HCT116 (cell line): ENCODE results near the gene DDAH1. TPM values are rescaled to one million over a fixed set of nuclear protein-coding genes. Genes with fewer than 3 reads are reported as not detected.

ENCODE experiments used
- ATAC-seq: fragments of 200-7000 bp; cut with Tn5 transposase; 2 replicates; pipeline ENCODE4 v1.9.1; 2020; ENCODE audit warnings: mild to moderate bottlenecking, moderate library complexity
- BruUV-seq: library from RNA; stranded (reverse); fragments of 400-500 nt; replicated peaks from 2 replicates; lab custom pipeline; 2021; lab: Mats Ljungman, UMichigan
- CTCF ChIA-PET: fragments of 300-600 bp; sonication (Branson Sonifier 250); formaldehyde crosslinking; loops from one replicate; lab custom pipeline; 2021; ENCODE audit warnings: antibody characterized with exemption; lab: Charles Lee
- POLR2A ChIA-PET: fragments of 300-600, 350-600 bp; sonication (Branson Sonifier 250); formaldehyde crosslinking; loops from one replicate; lab custom pipeline; 2021; ENCODE audit warnings: antibody characterized with exemption; lab: Charles Lee
- RAD21 ChIA-PET, 2 experiments: fragments of 300-600 bp; sonication (Branson Sonifier 250); formaldehyde crosslinking; loops; one replicate each; lab custom pipeline; 2023; ENCODE audit warnings: low total read pairs in 2 of 2; ENCODE audit not compliant: uncharacterized antibody in 2 of 2, unreplicated experiment in 2 of 2, low non-redundant PET in 1 of 2; lab: Charles Lee
- DNase-seq: peaks from one replicate; pipeline ENCODE4 v3.0.0-alpha.2; 2010; ENCODE audit warnings: low read depth, low spot score
- H2AFZ ChIP-seq: fragments of 200-600 bp; shearing (Covaris generic), sonication (generic); 2 replicates; pipeline ENCODE4 v1.6.1; 2017; ENCODE audit warnings: low read depth, mixed run types, mixed read lengths, antibody characterized with exemption, low read length; ENCODE audit not compliant: poor library complexity, severe bottlenecking
- H3K27ac ChIP-seq: 2 replicates; pipeline ENCODE4 v1.5.1; 2012; ENCODE audit warnings: low read depth, low read length
- H3K27me3 ChIP-seq: fragments of 200-600 bp; sonication (generic); 2 replicates; pipeline ENCODE4 v1.6.1; 2016; ENCODE audit warnings: mixed run types, low read length, mixed read lengths; ENCODE audit not compliant: insufficient read depth
- H3K36me3 ChIP-seq, 2 experiments: fragments of 200-500 bp in 1 of 2; fragments of 200-600 bp in 1 of 2; sonication (Bioruptor generic) in 1 of 2; sonication (generic) in 1 of 2; 2 replicates each; pipeline versions ENCODE4 v1.5.1 to v1.6.1; 2014 to 2016; ENCODE audit warnings: low read length in 2 of 2, inconsistent platforms in 1 of 2, mixed read lengths in 1 of 2, mixed run types in 1 of 2; ENCODE audit not compliant: insufficient read depth in 2 of 2, control insufficient read depth in 1 of 2
- H3K4me1 ChIP-seq, 2 experiments: fragments of 200-600 bp in 1 of 2; sonication (generic) in 1 of 2; 2 replicates each; pipeline versions ENCODE4 v1.5.1 to v1.6.1; 2012 to 2017; ENCODE audit warnings: low read length in 2 of 2, inconsistent platforms in 1 of 2, mild to moderate bottlenecking in 1 of 2, mixed read lengths in 1 of 2, mixed run types in 1 of 2, moderate library complexity in 1 of 2; ENCODE audit not compliant: insufficient read depth in 2 of 2, control insufficient read depth in 1 of 2
- H3K4me2 ChIP-seq: fragments of 200-600 bp; sonication (generic); 2 replicates; pipeline ENCODE4 v1.6.1; 2017; ENCODE audit warnings: mixed run types, low read length, mixed read lengths
- H3K4me3 ChIP-seq, 2 experiments: fragments of 200-600 bp in 1 of 2; sonication (generic) in 1 of 2; replicated peaks in 1 of 2; 2 replicates each; pipeline ENCODE4 v1.5.1; 2011 to 2016; ENCODE audit warnings: low read length in 2 of 2, control low read depth in 1 of 2, low read depth in 1 of 2, mild to moderate bottlenecking in 1 of 2, mixed read lengths in 1 of 2, mixed run types in 1 of 2
- H3K79me2 ChIP-seq: fragments of 200-600 bp; sonication (generic); 2 replicates; pipeline ENCODE4 v1.6.1; 2017; ENCODE audit warnings: mild to moderate bottlenecking, mixed run types, low read length, moderate library complexity, mixed read lengths; ENCODE audit not compliant: insufficient read depth
- H3K9ac ChIP-seq: fragments of 200-600 bp; sonication (generic); 2 replicates; pipeline ENCODE4 v1.6.1; 2016; ENCODE audit warnings: low read length, mixed read lengths
- H3K9me2 ChIP-seq: fragments of 200-600 bp; sonication (generic), shearing (Covaris generic); 2 replicates; pipeline ENCODE4 v1.6.1; 2017; ENCODE audit warnings: mixed run types, mild to moderate bottlenecking, moderate library complexity; ENCODE audit not compliant: insufficient read depth
- H3K9me3 ChIP-seq, 2 experiments: fragments of 200-500 bp in 1 of 2; fragments of 200-600 bp in 1 of 2; sonication (Bioruptor generic) in 1 of 2; sonication (generic) in 1 of 2; 2 replicates each; pipeline ENCODE4 v1.6.1; 2014 to 2017; ENCODE audit warnings: low read length in 2 of 2, mixed read lengths in 2 of 2, inconsistent platforms in 1 of 2, low read depth in 1 of 2, mild to moderate bottlenecking in 1 of 2, mixed run types in 1 of 2, moderate library complexity in 1 of 2; ENCODE audit not compliant: control insufficient read depth in 1 of 2, insufficient read depth in 1 of 2
- H4K20me1 ChIP-seq: fragments of 200-600 bp; sonication (generic), shearing (Covaris generic); 2 replicates; pipeline ENCODE4 v1.6.1; 2017; ENCODE audit warnings: mixed run types, mild to moderate bottlenecking, moderate library complexity; ENCODE audit not compliant: insufficient read depth
- intact Hi-C: fragments of 100-400 bp; cut with micrococcal nuclease; formaldehyde crosslinking; loops from 2 replicates; pipeline ENCODE4 v1.10.0; 2022
- total RNA-seq: library from RNA; stranded (reverse); gene quantifications from one replicate; pipeline ENCODE4 v1.2.1, GENCODE V29; 2021; ENCODE audit not compliant: unreplicated experiment
- TF ChIP-seq, protein P1 (sequence below): IDR thresholded peaks from 2 replicates; pipeline ENCODE4 v1.6.1; 2011; ENCODE audit warnings: mild to moderate bottlenecking, low read length, moderate library complexity; ENCODE audit not compliant: insufficient replicate concordance; ENCODE audit errors: extremely low read depth
- TF ChIP-seq, protein P2 (sequence below): IDR thresholded peaks from 2 replicates; pipeline ENCODE4 v1.6.1; 2012; ENCODE audit warnings: low read depth

The DDAH1 gene
- total RNA-seq, 1 experiment from 2014 or later = 16.6 TPM

DNA sequence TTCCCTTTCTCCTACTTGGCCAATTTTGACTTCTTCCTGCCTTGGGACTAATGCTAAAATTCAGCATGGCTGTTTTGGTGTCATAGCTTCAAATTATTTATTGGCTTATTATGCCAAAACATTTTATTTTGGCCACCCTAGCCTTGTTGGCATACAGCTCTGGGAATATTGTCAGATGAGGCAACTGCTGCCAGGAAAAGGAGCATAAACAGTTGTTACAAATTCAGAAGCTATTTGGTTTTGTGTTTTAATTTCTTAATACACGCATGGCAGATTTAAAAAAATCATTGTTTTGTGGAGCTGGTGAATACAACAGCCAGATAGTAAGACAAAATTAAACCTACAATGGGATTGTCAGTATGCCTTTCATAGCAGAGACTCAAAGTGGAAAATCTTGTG is 121.7 kb downstream of the DDAH1 start:
- RAD21 ChIA-PET = no interaction called here
- POLR2A ChIA-PET = no interaction called here
- Histone ChIP-seq H3K27ac (no peak overlapping the region), H3K4me2 (no peak overlapping the region), H3K4me3 (no peak overlapping the region), H3K4me1 (peaks cover 38 to 40% of the 10 kb centered on the region in 2 experiments), H3K9me2 (no peaks in the 10 kb centered on the region), H3K9ac (no peak overlapping the region), H3K79me2 (no peaks in the 10 kb centered on the region), H3K27me3 (no peaks in the 10 kb centered on the region), H4K20me1 (no peaks in the 10 kb centered on the region), H3K36me3 (no peaks in the 10 kb centered on the region), H3K9me3 (no peaks in the 10 kb centered on the region), H2AFZ (no peak overlapping the region)
- CTCF ChIA-PET = interaction anchor here (0.8 to 1.5 kb wide), 5 partner anchors 12 to 55 kb away, joined by 3 to 6 read pairs (median 5); no protein-coding TSS in a partner anchor
- DNase-seq = no peak
- TF ChIP-seq, protein P1, sequence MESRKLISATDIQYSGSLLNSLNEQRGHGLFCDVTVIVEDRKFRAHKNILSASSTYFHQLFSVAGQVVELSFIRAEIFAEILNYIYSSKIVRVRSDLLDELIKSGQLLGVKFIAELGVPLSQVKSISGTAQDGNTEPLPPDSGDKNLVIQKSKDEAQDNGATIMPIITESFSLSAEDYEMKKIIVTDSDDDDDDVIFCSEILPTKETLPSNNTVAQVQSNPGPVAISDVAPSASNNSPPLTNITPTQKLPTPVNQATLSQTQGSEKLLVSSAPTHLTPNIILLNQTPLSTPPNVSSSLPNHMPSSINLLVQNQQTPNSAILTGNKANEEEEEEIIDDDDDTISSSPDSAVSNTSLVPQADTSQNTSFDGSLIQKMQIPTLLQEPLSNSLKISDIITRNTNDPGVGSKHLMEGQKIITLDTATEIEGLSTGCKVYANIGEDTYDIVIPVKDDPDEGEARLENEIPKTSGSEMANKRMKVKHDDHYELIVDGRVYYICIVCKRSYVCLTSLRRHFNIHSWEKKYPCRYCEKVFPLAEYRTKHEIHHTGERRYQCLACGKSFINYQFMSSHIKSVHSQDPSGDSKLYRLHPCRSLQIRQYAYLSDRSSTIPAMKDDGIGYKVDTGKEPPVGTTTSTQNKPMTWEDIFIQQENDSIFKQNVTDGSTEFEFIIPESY = no peak
- TF ChIP-seq, protein P2, sequence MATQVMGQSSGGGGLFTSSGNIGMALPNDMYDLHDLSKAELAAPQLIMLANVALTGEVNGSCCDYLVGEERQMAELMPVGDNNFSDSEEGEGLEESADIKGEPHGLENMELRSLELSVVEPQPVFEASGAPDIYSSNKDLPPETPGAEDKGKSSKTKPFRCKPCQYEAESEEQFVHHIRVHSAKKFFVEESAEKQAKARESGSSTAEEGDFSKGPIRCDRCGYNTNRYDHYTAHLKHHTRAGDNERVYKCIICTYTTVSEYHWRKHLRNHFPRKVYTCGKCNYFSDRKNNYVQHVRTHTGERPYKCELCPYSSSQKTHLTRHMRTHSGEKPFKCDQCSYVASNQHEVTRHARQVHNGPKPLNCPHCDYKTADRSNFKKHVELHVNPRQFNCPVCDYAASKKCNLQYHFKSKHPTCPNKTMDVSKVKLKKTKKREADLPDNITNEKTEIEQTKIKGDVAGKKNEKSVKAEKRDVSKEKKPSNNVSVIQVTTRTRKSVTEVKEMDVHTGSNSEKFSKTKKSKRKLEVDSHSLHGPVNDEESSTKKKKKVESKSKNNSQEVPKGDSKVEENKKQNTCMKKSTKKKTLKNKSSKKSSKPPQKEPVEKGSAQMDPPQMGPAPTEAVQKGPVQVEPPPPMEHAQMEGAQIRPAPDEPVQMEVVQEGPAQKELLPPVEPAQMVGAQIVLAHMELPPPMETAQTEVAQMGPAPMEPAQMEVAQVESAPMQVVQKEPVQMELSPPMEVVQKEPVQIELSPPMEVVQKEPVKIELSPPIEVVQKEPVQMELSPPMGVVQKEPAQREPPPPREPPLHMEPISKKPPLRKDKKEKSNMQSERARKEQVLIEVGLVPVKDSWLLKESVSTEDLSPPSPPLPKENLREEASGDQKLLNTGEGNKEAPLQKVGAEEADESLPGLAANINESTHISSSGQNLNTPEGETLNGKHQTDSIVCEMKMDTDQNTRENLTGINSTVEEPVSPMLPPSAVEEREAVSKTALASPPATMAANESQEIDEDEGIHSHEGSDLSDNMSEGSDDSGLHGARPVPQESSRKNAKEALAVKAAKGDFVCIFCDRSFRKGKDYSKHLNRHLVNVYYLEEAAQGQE = no peak
- no TSS peak for BruUV-seq
- ATAC-seq = no peak
- intact Hi-C loops = loop anchor here (10.0 kb wide), 1 partner anchor 162 kb away; no protein-coding TSS in a partner anchor
